HG03045 (cell line): ENCODE results near the gene XPO1.
"Not testable (repeated sequence)": the region's sequence is repeated elsewhere in the genome, so short reads cannot be mapped to it uniquely, and the experiment has no call there.

Experiments
- ATAC-seq: cut with Tn5 transposase; IDR thresholded peaks from one replicate; pipeline ENCODE4 v1.9.1; 2021; ENCODE audit warnings: mild to moderate bottlenecking, moderate library complexity; ENCODE audit not compliant: unreplicated experiment

Gene XPO1

DNA sequence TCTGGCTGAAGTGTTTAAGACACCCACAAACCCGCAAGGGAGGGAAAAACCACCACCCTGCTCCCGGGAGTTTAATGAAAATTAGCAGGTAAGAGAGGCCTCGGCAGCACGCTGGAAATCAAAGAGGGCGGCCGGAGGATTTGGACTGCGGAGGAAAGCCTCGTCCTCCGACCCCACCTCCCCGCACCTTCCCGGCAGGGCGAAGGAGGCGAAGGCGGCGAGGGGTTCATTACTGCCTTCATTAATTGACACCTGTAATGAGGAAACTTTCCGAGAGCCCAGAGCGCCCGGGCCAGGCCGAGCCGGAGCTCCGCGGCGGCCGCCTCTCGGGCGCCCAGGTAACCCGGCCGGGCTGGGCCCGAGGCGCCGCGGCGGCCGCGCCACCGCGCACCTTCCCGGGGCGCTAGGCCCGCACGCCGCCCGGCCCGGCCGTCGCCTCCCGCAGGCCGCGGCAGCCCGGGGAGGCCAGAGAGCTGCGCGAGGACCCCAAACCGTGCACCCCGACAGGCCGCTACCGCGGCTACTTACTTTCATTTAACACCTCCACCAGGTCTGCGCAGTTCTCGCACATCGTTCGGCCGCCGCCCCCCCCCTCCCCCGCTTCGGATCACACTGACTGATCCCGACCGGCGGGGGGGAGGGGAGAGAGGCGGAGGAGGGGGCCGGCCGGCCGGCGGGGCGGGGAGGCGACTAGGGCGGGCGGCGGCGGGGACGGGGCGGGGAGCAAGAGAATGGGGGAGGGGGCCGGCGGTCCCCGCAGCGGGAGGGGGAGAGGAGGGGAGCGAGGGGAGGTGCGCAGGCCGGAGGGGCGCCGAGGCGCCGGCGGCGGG is 67.8 kb downstream of the XPO1 start:
- peak; percentile 25 for ATAC-seq

DNA sequence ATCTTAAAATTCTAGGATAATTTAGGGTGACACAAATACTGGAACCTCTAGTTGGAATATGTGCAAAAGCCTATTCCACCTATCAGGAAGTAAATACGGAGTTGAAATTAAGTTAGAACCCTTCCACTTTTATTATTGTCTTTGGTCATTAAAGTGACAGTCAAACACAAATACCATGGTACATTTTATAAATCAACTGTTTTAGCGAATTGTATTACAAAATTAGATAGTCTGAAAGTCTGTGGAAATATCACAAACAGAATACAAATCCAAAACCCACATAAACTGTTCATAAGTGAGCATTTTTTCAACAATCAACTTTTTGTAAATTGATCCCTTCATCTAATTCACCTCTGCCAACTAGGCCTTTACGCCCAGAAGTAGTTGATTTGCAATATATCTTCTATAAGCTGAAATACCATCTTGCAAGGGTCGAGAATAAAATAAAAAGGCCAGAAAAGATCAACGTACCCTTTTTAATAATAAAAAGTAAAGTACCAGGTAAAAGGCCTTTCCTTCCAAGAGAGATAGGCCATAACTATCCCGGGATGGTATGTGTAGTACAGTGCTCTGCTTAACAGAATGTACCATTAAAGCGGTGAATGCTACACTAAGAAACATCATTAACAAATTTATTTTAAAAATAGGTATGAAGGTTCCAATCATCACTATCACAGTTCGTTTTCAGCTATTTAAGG is 68.6 kb downstream of the XPO1 start:
- ATAC-seq: no peak

DNA sequence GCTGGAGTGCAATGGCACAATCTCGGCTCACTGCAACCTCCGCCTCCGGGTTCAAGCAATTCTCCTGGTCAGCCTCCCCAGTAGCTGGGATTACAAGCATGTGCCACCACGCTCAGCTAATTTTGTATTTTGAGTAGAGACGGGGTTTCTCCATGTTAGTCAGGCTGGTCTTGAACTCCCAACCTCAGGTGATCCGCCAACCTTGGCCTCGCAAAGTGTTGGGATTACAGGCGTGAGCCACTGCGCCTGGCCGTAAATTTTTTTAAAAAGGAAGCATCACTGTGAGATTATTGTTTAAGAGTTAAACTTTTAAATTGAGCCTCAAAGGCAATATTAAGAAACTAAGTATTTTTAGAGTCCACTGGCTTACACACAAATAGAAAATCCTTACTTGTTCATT is 69.9 kb downstream of the XPO1 start:
- not testable (repeated sequence) for ATAC-seq

DNA sequence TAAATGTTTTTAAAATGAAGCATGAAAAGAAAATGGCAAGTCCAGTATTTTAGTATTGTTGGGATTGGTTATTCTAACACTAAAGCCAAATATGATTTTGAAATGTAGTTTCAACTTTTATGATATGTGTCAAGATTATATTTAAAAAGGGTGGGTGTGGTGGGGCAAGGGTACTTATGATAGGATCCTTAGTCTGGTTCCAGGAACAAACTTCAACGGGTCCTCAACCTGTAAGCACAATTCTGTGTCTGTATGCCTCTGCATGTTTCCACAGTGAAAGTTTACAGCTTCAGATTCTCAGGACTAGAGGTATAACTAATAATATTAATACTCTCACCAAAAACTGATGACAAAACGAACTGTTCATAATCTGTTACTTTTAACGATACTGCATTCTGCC is 73.1 kb downstream of the XPO1 start:
- ATAC-seq: no peak

DNA sequence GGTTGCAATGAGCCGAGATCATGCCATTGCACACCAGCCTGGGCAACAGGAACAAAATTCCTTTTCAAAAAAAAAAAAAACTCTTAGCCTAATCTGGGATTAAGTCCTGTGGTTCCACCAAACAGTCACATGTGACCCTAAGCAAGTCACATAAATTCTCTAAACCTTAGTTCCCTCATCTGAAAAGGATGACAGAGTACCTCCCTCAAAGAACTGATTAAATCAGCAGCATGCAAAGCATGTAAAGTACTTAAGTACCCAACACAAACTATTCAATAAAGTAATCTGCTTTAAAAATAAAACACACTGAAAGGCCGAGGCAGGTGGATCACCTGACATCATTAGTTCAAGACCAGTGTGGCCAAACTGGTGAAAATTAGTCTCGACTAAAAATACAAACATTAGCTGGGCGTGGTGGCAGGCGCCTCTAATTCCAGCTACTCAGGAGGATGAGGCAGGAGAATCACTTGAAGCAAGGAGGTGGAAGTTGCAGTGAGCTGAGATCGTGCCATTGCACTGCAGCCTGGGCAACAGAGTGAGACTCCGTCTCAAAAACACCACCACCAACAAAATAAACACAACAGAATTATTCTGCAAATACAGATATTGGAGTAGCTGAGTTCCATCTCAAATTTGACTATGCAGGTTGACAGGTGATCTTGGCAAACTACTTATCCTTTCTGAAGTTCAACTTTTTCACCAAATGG is 74.2 kb downstream of the XPO1 start:
- no peak for ATAC-seq

DNA sequence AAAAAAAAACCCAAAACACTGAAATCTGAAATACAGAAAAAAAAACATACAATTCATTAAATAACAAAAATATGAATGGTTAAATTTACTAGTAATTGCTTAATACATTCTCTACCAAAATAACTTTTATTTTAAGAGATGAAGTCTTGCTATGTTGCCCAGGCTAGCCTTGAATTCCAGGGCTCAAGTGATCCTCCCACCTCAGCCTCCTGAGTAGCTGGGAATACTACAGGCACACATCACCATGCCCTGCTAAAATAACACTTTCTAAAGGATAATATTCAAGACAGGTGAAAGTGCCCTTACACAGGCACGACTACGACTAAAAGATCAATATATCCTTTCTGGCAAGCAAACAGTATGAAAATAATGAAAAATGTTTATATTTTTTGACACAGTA is 76.8 kb downstream of the XPO1 start:
- ATAC-seq: no peak

DNA sequence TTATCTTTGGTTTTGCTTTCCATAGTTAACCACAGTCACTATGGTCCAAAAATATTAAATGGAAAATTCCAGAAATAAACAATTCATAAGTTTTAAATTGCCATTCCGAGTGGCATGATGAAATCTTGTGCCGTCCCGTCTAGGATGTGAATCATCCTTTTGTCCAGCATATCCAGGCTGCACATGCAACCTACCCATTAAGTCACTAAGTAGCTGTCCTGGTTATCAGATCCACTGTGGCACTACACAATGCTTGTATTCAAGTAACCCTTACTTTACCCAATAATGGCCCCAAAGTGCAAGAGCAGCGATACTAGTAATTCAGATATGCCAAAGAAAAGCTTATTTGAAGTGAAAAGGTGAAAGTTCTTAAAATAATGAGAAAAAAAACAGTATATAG is 78.0 kb downstream of the XPO1 start:
- ATAC-seq: no peak

DNA sequence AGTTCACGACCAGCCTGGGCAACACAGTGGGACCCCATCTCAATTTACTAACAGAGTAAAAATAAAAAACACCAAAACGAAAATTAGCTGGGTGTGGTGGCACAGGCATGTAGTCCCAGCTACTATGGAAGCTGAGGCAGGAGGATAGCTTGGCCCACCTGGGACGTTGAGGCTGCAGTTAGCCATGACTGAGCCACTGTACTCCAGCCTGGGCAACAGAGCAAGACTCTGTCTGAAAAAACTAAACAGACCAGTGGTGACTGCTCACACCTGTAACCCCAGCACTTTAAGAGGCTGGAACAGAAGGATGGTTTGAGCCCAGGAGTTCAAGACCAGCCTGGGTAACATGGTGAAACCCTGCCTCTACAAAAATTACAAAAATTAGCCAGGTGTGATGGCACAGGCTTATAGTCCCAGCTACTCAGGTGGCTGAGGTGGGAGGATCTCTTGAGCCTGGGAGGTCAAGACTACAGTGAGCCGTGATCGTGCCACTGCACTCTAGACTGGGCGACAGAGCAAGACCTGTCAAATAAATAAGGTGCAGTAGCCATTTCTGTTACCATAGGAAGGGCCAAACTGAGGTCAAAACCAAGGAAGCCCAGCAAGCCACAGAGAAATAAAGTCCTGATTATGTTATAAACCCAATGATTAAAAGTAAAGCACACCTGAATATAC is 81.3 kb downstream of the XPO1 start:
- ATAC-seq: no peak

DNA sequence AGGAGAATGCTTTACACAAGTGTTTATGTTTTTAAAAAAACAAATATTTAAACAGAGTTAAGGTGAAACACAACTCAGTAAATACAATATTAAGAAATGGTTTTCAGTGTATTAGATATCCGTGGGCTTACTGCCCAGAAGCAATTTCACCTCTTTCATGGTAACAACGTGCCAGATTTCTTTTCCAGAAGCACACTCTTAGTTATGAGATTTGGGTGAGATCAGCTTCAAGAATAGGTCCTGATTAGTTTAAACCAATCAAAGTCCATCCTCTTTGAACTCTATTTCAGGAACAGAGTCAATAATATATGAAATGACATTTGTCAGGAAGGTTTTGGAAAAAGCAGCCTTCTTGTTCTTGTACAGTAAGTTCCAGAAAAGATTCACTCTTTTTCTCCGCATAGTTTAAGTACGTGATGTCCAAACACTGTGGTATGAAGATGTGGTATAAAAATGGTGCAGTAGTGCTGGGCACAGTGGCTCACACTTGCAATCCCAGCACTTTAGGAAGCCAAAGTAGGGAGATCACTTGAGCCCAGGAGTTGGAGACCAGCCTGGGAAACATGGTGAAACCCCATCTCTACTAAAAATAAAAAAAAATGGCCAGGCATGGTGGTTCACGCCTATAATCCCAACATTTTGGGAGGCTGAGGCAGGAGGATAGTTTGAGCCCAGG is 81.9 kb downstream of the XPO1 start:
- ATAC-seq: no peak

DNA sequence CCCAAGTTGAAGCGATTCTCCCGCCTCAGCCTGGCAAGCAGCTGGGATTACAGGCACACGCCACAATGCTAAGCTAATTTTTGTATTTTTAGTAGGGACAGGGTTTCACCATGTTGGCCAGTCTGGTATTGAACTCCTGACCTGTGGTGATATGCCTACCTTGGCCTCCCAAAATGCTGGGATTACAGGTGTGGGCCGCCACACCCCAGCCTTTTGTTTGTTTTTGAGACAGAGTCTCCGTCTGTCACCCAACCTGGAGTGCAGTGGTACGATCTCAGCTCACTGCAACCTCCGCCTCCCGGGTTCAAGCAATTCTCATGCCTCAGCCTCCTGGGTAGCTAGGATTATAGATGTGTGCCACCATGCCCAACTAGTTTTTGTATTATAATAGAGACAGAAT is 83.2 kb downstream of the XPO1 start:
- not testable (repeated sequence) for ATAC-seq

DNA sequence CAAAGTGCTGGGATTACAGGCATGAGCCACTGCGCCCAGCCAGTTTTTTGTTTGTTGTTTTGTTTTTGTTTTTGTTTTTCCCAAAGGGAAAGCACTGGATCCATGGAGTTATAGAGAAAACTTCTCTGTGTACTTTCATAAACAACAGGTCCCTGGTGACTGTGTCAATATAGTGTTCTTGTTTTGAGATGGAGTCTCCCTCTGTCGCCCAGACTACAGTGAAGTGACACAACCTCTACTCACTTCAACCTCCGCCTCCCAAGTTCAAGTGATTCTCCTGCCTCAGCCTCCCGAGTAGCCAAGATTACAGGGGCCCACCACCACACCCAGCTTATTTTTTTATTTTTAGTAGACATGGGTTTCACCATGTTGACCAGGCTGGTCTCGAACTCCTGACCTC is 83.8 kb downstream of the XPO1 start:
- no peak for ATAC-seq

DNA sequence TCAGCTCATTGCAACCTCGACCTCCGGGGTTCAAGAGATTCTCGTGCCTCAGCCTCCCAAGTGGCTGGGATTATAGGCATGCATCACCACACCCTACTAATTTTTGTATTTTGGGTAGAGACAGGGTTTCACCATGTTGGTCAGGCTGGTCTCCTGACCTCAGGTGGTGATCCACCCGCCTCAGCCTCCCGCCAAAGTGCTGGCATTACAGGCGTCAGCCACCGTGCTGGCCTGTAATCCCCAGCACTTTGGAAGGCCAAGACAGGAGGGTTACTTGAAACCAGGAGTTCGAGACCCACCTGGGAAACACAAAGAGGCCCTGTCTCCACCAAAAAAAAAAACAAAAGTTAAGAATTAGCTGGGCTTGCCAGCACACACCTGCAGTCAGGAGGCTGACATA is 85.8 kb downstream of the XPO1 start:
- ATAC-seq: no peak

DNA sequence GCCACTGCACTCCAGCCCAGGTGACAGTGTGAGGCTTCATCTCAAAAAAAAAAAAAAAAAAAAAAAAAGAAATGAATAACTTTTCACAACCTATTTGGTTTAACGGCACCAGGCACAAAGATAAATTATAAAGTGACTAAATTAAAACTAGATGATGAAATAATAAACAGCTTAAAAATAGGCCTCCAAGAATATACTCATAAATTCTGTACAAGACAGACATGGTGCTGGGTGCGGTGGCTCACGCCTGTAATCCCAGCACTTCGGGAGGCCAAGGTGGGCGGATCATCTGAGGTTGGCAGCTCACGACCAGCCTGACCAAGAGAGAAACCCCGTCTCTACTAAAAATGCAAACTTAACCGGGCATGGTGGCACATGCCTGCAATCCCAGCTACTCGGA is 87.0 kb downstream of the XPO1 start:
- no peak for ATAC-seq

DNA sequence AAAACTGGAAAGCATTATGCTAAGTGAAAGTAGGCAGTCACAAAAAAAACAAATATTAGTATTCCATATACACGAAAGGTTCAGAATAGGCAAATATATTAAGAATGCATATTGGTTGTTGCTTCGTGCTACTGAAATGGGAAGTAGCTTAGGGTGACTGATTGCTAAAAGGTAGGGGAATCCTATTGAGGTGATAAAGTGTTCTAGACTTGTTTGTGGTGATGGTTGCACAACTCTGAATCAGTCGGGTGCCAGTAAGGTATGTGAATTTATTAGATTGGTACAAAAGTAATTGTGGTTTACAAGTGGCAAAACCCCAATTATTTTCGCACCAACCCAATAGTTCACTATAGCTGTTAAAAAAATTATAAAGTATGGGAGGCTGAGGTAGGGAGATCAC is 88.0 kb downstream of the XPO1 start:
- no peak for ATAC-seq

DNA sequence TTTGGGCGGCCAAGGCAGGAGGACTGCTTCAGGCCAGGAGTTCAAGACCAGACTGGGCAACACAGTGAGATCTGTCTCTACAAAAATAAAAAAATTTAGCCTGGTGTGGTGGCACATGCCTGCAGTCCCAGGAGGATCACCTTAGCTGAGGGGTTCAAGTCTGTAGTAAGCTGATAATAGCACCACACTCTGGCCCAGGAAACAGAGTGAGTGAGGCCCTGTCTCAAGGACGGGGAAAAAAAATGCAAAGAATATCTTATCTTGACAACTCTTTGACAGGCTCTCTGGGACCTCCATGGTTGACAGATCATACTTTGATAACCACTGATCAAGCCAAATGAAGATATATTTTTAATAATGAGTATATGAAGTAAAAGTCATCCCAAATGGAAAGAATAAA is 89.9 kb downstream of the XPO1 start:
- ATAC-seq: no peak

DNA sequence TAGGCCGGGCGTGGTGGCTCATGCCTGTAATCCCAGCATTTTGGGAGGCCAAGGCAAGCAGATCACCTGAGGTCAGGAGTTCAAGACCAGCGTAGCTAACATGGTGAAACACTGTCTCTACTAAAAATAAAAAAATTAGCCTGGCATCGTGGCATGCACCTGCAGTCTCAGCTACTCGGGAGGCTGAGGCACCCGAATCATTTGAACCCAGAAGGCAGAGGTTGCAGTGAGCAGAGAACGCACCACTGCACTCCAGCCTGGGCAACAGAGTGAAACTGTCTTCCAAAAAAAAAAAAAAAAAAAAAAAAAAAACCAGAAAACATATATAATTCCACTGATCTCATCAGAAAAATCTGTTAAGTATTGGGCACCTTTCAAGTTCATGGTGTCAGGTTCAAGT is 91.2 kb downstream of the XPO1 start:
- not testable (repeated sequence) for ATAC-seq

DNA sequence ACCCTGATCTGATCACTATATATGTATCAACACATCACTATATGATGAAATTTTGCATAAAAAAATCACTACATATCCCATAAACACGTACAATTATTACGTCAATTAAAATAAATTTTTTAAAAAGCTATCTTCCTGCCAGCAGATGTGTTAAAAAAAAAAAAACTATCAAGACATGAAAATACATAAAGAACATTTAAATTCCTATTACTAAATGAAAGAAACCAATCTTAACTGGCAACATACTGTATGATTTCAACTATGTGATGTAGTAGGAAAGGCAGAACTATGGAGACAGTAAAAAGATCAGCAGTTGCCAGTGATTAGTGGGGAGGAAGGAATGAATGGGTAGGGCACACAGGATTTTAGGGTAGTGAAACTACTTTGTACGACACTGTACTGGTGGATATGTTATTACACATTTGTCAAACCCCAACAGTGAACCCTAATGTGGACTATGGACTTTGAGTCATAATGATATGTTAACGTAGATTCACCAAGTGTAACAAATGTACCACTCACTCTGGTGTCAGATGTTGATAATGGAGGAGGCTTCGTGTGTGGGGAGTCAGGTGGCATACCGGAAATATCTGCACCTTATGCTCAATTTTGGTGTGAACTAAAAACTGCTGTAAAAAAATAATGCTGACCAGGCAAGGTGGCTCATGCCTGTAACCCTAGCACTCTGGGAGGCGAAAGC is 94.7 kb downstream of the XPO1 start:
- peak; percentile 83 for ATAC-seq

DNA sequence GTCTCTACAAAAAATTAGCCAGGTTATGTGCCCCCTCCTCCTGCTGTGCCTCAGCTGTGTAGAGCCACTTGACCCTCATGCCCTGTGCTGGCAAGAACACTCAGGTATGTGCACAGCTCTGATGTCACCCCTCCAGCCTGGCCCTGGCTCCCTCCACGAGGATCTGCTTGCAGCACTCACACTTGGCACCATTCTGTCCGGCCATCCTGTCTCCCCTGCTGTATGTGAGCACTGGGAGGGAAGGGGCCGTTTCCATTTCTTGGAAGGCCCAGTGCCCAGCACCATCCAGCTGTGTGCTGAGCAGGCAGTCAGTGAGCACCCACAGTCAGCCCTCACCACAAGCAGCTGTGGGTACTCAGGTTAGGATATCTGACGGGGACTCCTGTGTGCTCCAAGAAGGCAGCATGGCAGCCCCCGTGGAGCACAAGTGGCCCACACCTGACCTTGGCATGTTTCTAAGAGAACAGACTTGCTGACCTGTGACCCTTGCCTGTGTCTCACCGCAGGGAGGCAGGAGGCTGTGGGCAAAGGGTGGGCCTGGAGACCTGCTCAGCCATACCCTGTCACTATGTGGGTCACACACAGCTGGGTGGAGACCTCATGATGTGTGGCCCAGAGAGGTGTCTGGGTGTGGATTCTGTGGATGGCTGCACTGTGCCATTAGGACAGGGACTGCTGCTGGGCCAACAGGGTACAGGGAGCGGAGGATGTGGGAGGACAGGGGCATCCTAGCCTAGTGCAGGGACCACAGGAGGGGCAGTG is 98.7 kb downstream of the XPO1 start:
- no peak for ATAC-seq

DNA sequence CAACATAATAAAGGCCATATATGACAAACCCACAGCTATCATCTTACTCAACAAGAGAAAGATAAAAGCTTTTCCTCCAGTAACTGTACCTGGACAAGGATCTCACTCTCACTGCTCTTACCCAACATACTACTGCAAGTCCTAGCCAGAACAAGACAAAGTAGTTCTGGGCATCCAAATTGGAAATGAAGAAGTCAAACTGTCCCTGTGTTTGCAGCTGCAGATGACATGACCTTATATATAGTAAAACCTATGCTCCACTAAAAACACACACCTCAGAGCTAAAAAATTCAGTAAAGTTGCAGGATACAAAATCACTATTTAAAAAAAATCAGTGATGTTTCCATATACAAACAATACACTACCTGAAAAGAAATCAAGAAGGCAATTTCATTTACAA is 99.5 kb downstream of the XPO1 start:
- ATAC-seq: no peak
